Measurements from ENCODE around the gene PCSK4.

PCSK4 gene

GRCh38 chr19:1434040-1434366, 56.1 kb downstream of the PCSK4 start:
- Histone ChIP-seq H2BK5ac (ENCODE audit: low read length) (no peak overlapping the region), H3K4ac (ENCODE audit: low read depth, low read length) (no peak overlapping the region)
- WGBS (ENCODE audit: extremely low coverage, insufficient coverage, low lambda C conversion rate): no CpG with 5 or more reads among the region's 17 CpGs

DNA sequence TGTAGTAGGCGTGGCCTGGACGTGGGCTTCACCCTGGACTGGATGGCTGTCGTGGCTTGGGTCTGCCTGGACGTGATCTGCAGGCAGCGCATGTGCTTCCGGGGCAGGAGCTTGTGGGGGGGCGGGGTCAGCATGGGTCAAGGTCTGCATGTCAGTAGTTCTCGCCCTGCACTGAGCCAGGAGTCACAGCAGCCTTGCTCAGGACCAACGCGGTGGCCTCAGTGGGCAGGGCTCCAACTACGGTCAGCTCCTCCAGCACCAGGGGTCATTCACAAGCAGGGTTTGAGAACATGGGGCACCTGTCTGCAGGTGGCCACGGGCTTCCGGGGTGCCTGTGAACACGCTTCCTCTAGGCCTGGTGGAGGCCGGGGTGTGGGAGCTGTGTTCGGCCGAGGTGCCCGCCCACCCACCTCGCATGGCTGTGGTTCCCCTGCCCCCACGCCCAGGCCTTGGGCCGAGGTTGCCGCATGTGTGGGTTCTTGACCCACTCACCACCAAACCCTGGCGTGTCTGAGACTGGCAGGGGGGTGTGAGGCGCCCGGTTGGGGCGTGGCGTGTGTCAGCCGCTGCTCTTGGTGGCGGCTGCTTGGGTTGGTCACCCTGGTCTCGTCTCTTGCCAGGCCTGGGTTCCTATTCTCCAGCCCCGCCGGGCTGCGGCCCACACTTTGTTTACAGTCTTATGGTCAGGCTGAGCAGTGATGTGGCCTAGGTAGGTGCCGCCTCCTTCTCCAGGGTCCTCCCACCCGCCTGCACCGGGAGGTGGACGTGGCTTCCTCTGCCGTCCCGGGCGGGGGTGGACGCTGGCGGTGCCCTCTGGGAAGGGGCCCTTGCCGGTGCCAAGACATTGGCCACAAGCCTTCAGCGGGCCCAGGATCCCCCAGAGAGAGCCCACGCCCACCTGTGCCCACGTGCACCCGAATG, 56.8 kb downstream of the PCSK4 start:
- Histone ChIP-seq H3K9ac (ENCODE audit: low read length) (no peak overlapping the region), H3K79me2 (ENCODE audit: control insufficient read depth, insufficient read depth, low read length) (peaks cover 1% of the 10 kb centered on the region), H2BK15ac (replicated peaks; ENCODE audit: low read depth) (no peak overlapping the region), H3K4me1 (ENCODE audit: control insufficient read depth, low read depth, low read length) (no peaks in the 10 kb centered on the region), H4K5ac (ENCODE audit: low read length) (no peak overlapping the region), H3K4me2 (ENCODE audit: low read length) (no peak overlapping the region), H2BK120ac (ENCODE audit: low read depth, low read length) (no peak overlapping the region), H3K56ac (ENCODE audit: low read length) (no peak overlapping the region), H2AK5ac (ENCODE audit: low read length) (no peak overlapping the region), H2BK5ac (ENCODE audit: low read length) (no peak overlapping the region), H3K4me3 (ENCODE audit: low read length) (no peak overlapping the region), H3K23ac (ENCODE audit: low read length) (no peak overlapping the region), H3K4ac (ENCODE audit: low read depth, low read length) (no peak overlapping the region), H3K18ac (ENCODE audit: low read length) (no peak overlapping the region), H4K8ac (ENCODE audit: low read depth, low read length) (no peak overlapping the region), H3K36me3 (ENCODE audit: control insufficient read depth, insufficient read depth, low read length) (peaks cover 16% of the 10 kb centered on the region), H3K79me1 (ENCODE audit: low read length) (peaks cover 5% of the 10 kb centered on the region), H3K27me3 (ENCODE audit: insufficient read depth, low read length, poor library complexity) (no peaks in the 10 kb centered on the region), H3K27ac (ENCODE audit: low read depth, low read length) (no peak overlapping the region)
- WGBS (ENCODE audit: extremely low coverage, insufficient coverage, low lambda C conversion rate): no CpG with 5 or more reads among the region's 47 CpGs
- DNase-seq: no peak

More at GRCh38 chr19:1434040-1434366, 56.1 kb downstream of the PCSK4 start:
- Histone ChIP-seq H3K36me3 (ENCODE audit: control insufficient read depth, insufficient read depth, low read length) (peaks cover 16% of the 10 kb centered on the region), H3K27ac (ENCODE audit: low read depth, low read length) (no peak overlapping the region), H3K18ac (ENCODE audit: low read length) (no peak overlapping the region), H3K56ac (ENCODE audit: low read length) (no peak overlapping the region), H2BK120ac (ENCODE audit: low read depth, low read length) (no peak overlapping the region), H2AK5ac (ENCODE audit: low read length) (no peak overlapping the region), H3K4me2 (ENCODE audit: low read length) (no peak overlapping the region), H4K8ac (ENCODE audit: low read depth, low read length) (no peak overlapping the region), H3K79me2 (ENCODE audit: control insufficient read depth, insufficient read depth, low read length) (peaks cover 7% of the 10 kb centered on the region), H3K4me1 (ENCODE audit: control insufficient read depth, low read depth, low read length) (no peaks in the 10 kb centered on the region), H4K5ac (ENCODE audit: low read length) (no peak overlapping the region), H2BK15ac (replicated peaks; ENCODE audit: low read depth) (no peak overlapping the region), H3K4me3 (ENCODE audit: low read length) (no peak overlapping the region), H3K23ac (ENCODE audit: low read length) (no peak overlapping the region), H3K9ac (ENCODE audit: low read length) (no peak overlapping the region), H3K79me1 (ENCODE audit: low read length) (peaks cover 5% of the 10 kb centered on the region), H3K27me3 (ENCODE audit: insufficient read depth, low read length, poor library complexity) (no peaks in the 10 kb centered on the region)
- DNase-seq: no peak

DNA sequence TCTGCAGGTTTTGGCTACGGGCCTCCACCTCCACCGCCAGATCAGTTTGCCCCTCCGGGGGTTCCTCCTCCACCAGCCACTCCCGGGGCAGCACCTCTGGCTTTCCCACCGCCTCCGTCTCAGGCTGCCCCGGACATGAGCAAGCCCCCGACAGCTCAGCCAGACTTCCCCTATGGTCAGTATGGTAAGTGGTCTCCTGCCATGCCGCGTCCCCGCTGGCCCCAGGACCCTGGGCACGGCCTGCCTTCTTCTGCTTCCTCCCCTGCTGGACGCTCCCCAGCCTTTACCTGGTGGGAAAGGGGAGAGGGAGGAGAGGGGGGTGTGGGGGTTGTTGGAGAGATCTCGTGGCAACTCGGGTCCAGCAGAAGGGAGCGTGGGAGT, 57.7 kb downstream of the PCSK4 start:
- DNase-seq: no peak
- H4K8ac ChIP-seq (ENCODE audit: low read depth, low read length): no peak overlapping the region

GRCh38 chr19:1431759-1432506, 58.2 kb downstream of the PCSK4 start:
- Histone ChIP-seq H4K5ac (ENCODE audit: low read length) (no peak overlapping the region), H3K27me3 (ENCODE audit: insufficient read depth, low read length, poor library complexity) (no peaks in the 10 kb centered on the region), H4K8ac (ENCODE audit: low read depth, low read length) (no peak overlapping the region), H2AK5ac (ENCODE audit: low read length) (no peak overlapping the region), H3K18ac (ENCODE audit: low read length) (no peak overlapping the region), H3K9ac (ENCODE audit: low read length) (no peak overlapping the region), H3K23ac (ENCODE audit: low read length) (no peak overlapping the region), H3K56ac (ENCODE audit: low read length) (no peak overlapping the region), H3K4me1 (ENCODE audit: control insufficient read depth, low read depth, low read length) (no peaks in the 10 kb centered on the region), H3K27ac (ENCODE audit: low read depth, low read length) (no peak overlapping the region), H3K4me3 (ENCODE audit: low read length) (no peak overlapping the region), H2BK120ac (ENCODE audit: low read depth, low read length) (no peak overlapping the region), H3K4me2 (ENCODE audit: low read length) (no peak overlapping the region), H3K4ac (ENCODE audit: low read depth, low read length) (no peak overlapping the region), H2BK5ac (ENCODE audit: low read length) (no peak overlapping the region), H3K79me2 (ENCODE audit: control insufficient read depth, insufficient read depth, low read length) (no peaks in the 10 kb centered on the region), H3K36me3 (ENCODE audit: control insufficient read depth, insufficient read depth, low read length) (peaks cover 20% of the 10 kb centered on the region), H2BK15ac (replicated peaks; ENCODE audit: low read depth) (no peak overlapping the region), H3K79me1 (ENCODE audit: low read length) (peaks cover 7% of the 10 kb centered on the region)
- no peak for DNase-seq
- WGBS (ENCODE audit: extremely low coverage, insufficient coverage, low lambda C conversion rate): no CpG with 5 or more reads among the region's 24 CpGs

More for the DNA sequence above, 57.7 kb downstream of the PCSK4 start:
- no peak overlapping the region for H3K9ac ChIP-seq (ENCODE audit: low read length)
- peaks cover 18% of the 10 kb centered on the region for H3K36me3 ChIP-seq (ENCODE audit: control insufficient read depth, insufficient read depth, low read length)
- H3K18ac ChIP-seq (ENCODE audit: low read length): no peak overlapping the region
- no peak overlapping the region for H3K27ac ChIP-seq (ENCODE audit: low read depth, low read length)
- H3K23ac ChIP-seq (ENCODE audit: low read length): no peak overlapping the region
- H2AK5ac ChIP-seq (ENCODE audit: low read length): no peak overlapping the region
- no peaks in the 10 kb centered on the region for H3K27me3 ChIP-seq (ENCODE audit: insufficient read depth, low read length, poor library complexity)
- H3K4ac ChIP-seq (ENCODE audit: low read depth, low read length): no peak overlapping the region
- no peaks in the 10 kb centered on the region for H3K4me1 ChIP-seq (ENCODE audit: control insufficient read depth, low read depth, low read length)
- H3K79me1 ChIP-seq (ENCODE audit: low read length): peaks cover 6% of the 10 kb centered on the region
- H2BK120ac ChIP-seq (ENCODE audit: low read depth, low read length): no peak overlapping the region
- H3K4me3 ChIP-seq (ENCODE audit: low read length): no peak overlapping the region
- H3K4me2 ChIP-seq (ENCODE audit: low read length): no peak overlapping the region
- H2BK5ac ChIP-seq (ENCODE audit: low read length): no peak overlapping the region
- no CpG with 5 or more reads among the region's 16 CpGs for WGBS (ENCODE audit: extremely low coverage, insufficient coverage, low lambda C conversion rate)
- H3K56ac ChIP-seq (ENCODE audit: low read length): no peak overlapping the region
- no peak overlapping the region for H4K5ac ChIP-seq (ENCODE audit: low read length)
- H3K79me2 ChIP-seq (ENCODE audit: control insufficient read depth, insufficient read depth, low read length): no peaks in the 10 kb centered on the region
- no peak overlapping the region for H2BK15ac ChIP-seq (replicated peaks; ENCODE audit: low read depth)

Measured in mesendoderm (in vitro differentiated cells).